ENCODE measurements around the gene DIS3L2. TPM values are rescaled to one million over a fixed set of nuclear protein-coding genes. Genes with fewer than 3 reads are reported as not detected.
"Not testable (repeated sequence)": the region's sequence is repeated elsewhere in the genome, so short reads cannot be mapped to it uniquely, and the experiment has no call there.

The DIS3L2 gene
- total RNA-seq, 1 donor from 2014 or later, result 42.1 TPM

- H3K9me3 Mint-ChIP-seq (ENCODE audit: unreplicated experiment), result peaks cover 5% of the 10 kb centered on the region
- peaks cover 1% of the 10 kb centered on the region for H3K27me3 Mint-ChIP-seq (ENCODE audit: unreplicated experiment)
- peaks cover 20% of the 10 kb centered on the region for H3K36me3 Mint-ChIP-seq (ENCODE audit: unreplicated experiment)
- no peak for TF ChIP-seq CTCF (IDR thresholded peaks at IDR 0.05; ENCODE audit: partially characterized antibody, unreplicated experiment)
- no peak for DNase-seq
- no peak overlapping the region for H3K4me3 Mint-ChIP-seq (ENCODE audit: unreplicated experiment)
- H3K4me1 Mint-ChIP-seq (ENCODE audit: low read depth, unreplicated experiment), result no peaks in the 10 kb centered on the region
- no peak overlapping the region for H3K27ac Mint-ChIP-seq (ENCODE audit: unreplicated experiment)
Observed at GRCh38 chr2:232308986-232309385, 347.5 kb downstream of the DIS3L2 start.

GRCh38 chr2:232309592-232309991 is 348.1 kb downstream of the DIS3L2 start:
- H3K36me3 Mint-ChIP-seq (ENCODE audit: unreplicated experiment), result peaks cover 23% of the 10 kb centered on the region
- no peak for TF ChIP-seq CTCF (IDR thresholded peaks at IDR 0.05; ENCODE audit: partially characterized antibody, unreplicated experiment)
- no peak overlapping the region for H3K4me3 Mint-ChIP-seq (ENCODE audit: unreplicated experiment)
- peaks cover 6% of the 10 kb centered on the region for H3K9me3 Mint-ChIP-seq (ENCODE audit: unreplicated experiment)
- H3K27me3 Mint-ChIP-seq (ENCODE audit: unreplicated experiment), result peaks cover 1% of the 10 kb centered on the region
- no peaks in the 10 kb centered on the region for H3K4me1 Mint-ChIP-seq (ENCODE audit: low read depth, unreplicated experiment)
- H3K27ac Mint-ChIP-seq (ENCODE audit: unreplicated experiment), result no peak overlapping the region
- no peak for DNase-seq

GRCh38 chr2:232310121-232310520 is 348.6 kb downstream of the DIS3L2 start:
- TF ChIP-seq CTCF (IDR thresholded peaks at IDR 0.05; ENCODE audit: partially characterized antibody, unreplicated experiment), result no peak
- Mint-ChIP-seq H3K4me3 (ENCODE audit: unreplicated experiment) (no peak overlapping the region), H3K36me3 (ENCODE audit: unreplicated experiment) (peaks cover 26% of the 10 kb centered on the region), H3K4me1 (ENCODE audit: low read depth, unreplicated experiment) (no peaks in the 10 kb centered on the region), H3K9me3 (ENCODE audit: unreplicated experiment) (peaks cover 9% of the 10 kb centered on the region), H3K27me3 (ENCODE audit: unreplicated experiment) (peaks cover 1% of the 10 kb centered on the region), H3K27ac (ENCODE audit: unreplicated experiment) (no peak overlapping the region)
- DNase-seq, result no peak

- DNase-seq, result no peak
Observed at GRCh38 chr2:232310696-232311095, 349.2 kb downstream of the DIS3L2 start.

GRCh38 chr2:232313645-232314044 is 352.1 kb downstream of the DIS3L2 start:
- peaks cover 26% of the 10 kb centered on the region for H3K36me3 Mint-ChIP-seq (ENCODE audit: unreplicated experiment)
- H3K4me1 Mint-ChIP-seq (ENCODE audit: low read depth, unreplicated experiment); H3K4me3 Mint-ChIP-seq (ENCODE audit: unreplicated experiment); H3K27me3 Mint-ChIP-seq (ENCODE audit: unreplicated experiment); DNase-seq; H3K27ac Mint-ChIP-seq (ENCODE audit: unreplicated experiment): not testable (repeated sequence)
- peaks cover 13% of the 10 kb centered on the region for H3K9me3 Mint-ChIP-seq (ENCODE audit: unreplicated experiment)

More at GRCh38 chr2:232310696-232311095, 349.2 kb downstream of the DIS3L2 start:
- Mint-ChIP-seq H3K27me3 (ENCODE audit: unreplicated experiment) (peaks cover 1% of the 10 kb centered on the region), H3K27ac (ENCODE audit: unreplicated experiment) (no peak overlapping the region), H3K9me3 (ENCODE audit: unreplicated experiment) (peaks cover 9% of the 10 kb centered on the region), H3K4me1 (ENCODE audit: low read depth, unreplicated experiment) (no peaks in the 10 kb centered on the region), H3K4me3 (ENCODE audit: unreplicated experiment) (no peak overlapping the region), H3K36me3 (ENCODE audit: unreplicated experiment) (peaks cover 26% of the 10 kb centered on the region)
- no peak for TF ChIP-seq CTCF (IDR thresholded peaks at IDR 0.05; ENCODE audit: partially characterized antibody, unreplicated experiment)
